Raji (cell line): Measurements from ENCODE around the gene TXNIP.

ENCODE experiments used
- POLR2A ChIP-seq: IDR thresholded peaks from 2 replicates; pipeline ENCODE4 v1.6.1; 2011; ENCODE audit warnings: low read depth, low read length, control low read depth; ENCODE audit not compliant: insufficient read depth

The TXNIP gene, protein sequence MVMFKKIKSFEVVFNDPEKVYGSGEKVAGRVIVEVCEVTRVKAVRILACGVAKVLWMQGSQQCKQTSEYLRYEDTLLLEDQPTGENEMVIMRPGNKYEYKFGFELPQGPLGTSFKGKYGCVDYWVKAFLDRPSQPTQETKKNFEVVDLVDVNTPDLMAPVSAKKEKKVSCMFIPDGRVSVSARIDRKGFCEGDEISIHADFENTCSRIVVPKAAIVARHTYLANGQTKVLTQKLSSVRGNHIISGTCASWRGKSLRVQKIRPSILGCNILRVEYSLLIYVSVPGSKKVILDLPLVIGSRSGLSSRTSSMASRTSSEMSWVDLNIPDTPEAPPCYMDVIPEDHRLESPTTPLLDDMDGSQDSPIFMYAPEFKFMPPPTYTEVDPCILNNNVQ

DNA sequence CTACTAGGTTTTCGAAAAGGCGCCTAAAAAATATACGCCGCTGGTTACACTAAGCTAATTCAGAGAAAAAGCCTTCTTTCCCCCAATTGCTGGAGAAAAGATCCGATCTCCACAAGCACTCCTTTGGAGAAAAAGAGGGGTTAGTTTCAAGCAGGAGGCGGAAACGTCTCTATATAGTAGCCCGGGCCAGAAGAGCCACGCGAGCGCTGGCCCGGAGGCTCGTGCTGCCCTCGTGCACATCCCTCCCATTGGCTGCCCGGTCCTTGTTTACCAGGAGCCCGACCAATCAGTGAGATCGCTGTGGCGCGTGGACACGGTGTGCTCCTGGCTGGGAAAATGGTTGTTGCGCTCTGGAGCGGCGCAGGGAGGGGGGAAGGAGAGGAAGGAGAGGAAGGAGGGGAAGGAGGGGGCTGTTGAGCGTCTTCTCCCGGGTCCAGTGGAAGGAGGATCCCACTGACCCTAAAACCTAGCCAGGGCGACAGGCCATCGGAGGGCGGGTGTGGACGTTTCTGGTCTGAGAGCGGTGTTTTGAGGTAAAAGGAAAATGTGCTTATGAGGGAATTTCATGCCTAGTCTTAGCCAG lies at the start of gene TXNIP:
TXNIP (minus strand) TSS at position 147 of the 583 bp plus-strand sequence. CDS start 313 bp downstream, outside the sequence.
- TF ChIP-seq POLR2A, result peak; percentile 85

DNA sequence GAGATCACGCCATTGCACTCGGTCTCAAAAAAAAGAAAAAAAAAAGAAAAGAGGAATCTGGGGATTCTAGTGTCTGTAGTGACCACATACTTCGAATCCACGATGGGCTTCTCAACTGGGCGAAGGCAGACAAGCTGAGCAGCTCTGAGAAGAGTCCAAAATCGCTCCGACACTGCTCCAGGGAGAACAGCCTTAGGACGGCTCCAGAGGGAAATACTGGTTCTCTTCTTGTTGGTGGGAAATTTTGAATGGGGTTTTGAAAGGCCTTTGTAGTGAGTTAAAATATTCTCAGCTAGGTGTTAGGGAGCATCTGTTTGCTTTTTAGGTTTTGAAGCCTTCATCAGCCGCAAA lies 43.4 kb upstream of the TXNIP start:
- TF ChIP-seq POLR2A, result no peak

DNA sequence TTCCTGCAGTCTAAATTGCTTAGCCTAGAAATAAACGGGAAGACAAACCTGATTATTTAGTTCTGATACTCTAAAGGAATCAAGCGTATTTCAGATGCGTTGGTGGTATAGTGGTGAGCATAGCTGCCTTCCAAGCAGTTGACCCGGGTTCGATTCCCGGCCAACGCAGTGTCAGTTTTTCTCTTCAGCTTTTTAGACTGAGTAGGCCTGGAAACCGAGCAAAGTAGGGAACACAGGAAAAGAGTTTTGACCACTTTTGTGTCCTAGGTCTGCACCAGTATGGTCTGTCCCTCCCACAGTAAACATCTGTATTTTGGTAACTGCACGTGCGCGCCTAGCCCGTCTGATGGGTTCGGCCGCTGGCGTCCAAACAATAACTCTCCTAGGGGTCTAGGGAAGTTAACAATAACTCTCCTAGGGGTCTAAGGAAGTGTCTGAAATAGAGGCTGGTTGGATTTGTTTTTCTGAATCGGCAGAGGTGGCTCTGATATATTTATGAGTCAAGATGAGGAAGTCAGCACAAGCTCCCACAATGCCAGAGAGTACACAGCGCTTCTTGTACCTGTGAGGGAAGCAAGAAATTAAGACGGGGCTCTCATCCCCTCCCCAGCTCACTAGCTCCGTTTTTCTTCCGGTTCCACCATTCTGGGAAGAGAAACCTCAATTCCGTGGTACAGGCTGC lies 40.7 kb upstream of the TXNIP start:
- peak; percentile 36 for TF ChIP-seq POLR2A

DNA sequence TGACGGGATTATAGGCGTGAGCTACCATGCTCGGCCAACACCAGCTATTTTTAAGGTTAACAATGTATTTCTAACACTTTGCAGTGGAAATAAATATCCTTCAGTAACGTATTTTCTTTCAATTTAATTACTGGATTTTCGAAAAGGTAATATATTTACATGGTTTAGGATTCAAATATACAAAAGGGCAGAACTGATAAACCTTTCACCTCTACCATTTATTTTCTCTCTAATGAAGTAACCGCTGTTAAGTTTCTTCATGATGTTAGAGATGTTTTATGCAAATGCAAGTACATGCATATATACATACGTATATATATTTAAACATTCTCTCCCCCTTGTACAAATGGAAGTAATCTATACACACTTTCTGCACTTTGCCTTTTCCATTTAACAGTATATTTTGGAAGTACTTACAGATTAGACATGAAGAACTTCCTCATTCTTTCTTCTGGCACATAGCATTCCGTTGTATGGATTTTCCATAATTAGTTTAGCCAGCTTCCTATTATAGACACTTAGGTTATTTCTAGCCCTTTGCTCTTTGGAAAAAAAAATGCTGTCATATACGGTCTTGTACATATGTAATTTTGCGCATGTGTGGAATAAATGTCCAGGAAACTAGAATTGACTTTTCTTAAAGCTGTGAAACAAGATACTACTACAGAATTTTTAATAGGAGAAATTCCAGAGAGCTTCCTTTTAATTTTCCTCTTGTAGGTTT lies 40.0 kb upstream of the TXNIP start:
- TF ChIP-seq POLR2A, result no peak

DNA sequence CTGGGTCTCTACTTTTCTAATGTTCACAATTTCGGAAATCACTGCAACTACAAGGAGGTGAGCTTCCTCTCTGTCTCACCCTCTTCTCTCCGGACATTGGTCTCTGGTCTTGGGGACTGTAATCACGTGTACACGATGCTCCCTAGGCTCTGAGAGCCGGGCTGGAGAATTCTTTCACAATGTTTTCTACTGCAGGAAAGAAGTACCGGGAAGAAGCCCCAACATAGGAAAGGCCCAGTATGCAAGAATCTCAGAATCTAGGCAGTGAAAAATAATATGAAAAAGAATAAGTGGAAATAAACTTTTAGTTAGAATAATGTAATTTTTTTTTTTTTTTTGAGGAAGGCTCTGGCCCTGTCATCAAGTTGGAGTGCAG lies 38.7 kb upstream of the TXNIP start:
- no peak for TF ChIP-seq POLR2A

DNA sequence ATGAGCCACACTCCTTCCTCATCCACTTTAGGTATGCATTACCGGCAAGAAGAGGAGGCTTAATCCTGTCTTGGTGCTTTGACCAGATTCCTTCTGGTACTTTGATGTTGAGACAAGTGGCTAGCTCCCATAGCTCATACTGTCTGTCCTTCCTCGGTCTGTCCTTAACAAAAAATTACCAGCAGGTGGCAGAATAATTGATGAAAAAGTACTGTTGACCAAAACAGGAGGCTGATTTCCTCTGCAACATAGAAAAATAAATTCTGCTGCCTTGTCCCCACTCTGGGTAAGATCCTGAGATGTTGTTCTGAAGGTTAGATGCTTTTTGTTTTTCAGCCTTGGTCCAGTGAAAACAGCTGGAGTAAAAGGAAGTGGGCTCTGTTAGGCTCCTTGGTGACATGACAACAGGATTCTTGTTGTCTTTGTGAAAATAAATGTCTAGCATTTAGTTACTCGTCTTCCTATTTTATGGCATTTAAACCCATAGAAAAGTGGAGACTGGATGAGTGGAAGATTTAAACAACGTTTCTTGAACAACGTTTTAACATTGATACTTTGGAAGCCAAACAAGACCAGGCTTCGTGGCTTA lies 36.3 kb upstream of the TXNIP start:
- TF ChIP-seq POLR2A, result no peak

DNA sequence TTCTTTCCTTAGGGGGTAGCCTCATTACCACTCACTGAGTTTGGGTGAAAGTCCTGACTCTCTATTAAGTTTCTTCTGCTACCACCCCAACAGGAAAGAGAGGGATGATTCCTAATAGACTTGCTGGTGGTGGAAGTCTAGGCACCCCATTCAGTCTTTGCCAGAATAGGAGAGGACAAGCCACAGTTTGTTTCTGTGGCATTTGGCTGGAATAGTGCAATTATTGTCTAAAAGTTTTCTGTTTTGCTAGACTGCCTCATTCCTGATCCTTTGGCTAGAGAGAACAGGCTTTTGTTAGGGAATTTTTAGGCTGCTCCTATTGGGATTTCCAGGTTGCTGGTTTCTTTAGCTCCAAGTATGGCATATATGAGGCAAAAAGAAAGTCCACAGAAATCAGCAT lies 35.1 kb upstream of the TXNIP start:
- TF ChIP-seq POLR2A, result no peak

DNA sequence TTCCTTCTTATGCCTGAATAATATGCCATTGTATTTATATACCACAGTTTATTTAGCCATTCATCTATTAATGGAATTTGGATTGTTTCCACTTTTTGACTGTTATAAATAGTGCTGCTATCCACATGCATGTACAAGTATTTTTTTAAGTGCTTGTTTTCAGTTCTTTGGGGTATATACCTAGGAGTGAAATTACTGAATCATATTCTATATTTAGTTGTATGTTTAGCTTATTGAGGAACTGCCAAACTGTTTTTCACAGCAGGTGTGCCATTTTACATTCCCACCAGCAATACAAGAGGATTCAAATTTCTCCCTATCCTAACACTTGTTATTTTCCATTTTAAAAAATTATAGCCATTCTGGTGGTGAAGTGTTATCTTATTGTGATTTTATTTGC lies 32.7 kb upstream of the TXNIP start:
- no peak for TF ChIP-seq POLR2A

DNA sequence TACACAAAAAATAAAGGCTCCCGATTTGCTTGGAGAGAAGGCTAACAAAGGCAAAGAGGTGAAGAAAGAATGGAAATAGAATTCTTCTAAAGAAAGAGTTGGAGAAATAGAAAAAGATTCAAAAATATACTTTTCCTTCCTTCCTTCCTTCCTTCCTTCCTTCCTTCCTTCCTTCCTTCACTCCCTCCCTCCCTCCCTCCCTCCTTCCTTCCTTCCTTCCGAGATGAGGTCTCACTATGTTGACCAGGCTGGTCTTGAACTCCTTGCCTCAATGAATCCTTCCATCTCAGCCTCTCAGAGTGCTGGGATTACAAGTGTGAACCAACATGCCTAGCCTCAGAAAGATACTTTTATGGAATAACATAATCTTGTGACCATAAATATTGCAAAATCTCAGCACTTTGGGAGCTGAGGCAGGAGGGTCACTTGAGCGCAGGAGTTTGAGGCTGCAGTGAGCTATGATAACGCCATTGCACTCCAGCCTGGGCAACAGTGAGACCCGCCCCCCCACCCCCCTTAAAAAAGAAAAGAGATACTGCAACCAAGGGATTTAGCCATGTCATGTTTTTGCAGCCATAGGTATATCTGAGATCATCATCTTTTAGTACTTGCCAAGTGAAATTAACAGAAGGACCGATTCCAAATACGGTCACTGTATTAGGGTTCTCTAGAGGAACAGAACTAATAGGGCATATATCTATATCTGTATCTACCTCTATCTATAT lies 26.2 kb upstream of the TXNIP start:
- TF ChIP-seq POLR2A, result no peak

DNA sequence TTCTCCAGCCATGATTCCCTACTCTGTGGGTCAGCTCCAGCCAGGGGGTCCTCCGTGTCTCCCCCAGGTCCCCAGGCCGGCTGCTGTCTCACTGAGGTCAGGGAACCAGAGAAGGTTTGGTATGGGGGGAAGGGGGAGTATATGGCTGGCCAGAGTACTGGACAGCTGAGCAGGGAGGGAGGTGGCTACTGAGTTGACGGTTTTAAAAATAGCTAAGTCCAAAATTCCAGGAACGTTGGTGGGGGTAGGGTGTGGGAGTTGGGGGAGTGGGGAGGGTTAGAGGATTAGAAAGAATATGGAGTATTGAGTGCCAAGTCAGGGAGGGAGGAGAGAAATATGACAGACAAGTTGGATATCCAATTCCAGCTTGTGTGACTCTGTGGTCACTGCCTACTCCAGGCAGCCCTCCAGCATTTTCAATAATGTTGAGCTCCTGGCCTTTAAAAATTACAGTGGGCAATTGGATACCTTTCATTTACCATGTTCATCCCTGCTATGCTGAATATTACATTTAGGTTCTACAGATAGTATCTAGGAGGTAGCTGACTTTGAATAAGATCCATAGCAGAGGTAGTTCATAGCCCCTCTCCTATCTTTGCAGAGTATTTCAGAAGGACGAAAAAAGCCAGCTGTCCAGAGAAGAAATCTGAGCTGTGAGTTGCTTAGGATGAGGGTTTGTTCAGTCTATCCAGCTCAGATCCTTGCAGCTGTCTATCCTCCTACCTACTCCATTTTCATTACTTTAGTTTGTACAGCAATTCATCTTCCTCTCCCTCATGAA lies 25.4 kb upstream of the TXNIP start, which contains the start of gene HJV:
HJV (minus strand) TSS at position 114 of the 781 bp plus-strand sequence. CDS start 1,504 bp downstream, outside the sequence.
- no peak for TF ChIP-seq POLR2A

DNA sequence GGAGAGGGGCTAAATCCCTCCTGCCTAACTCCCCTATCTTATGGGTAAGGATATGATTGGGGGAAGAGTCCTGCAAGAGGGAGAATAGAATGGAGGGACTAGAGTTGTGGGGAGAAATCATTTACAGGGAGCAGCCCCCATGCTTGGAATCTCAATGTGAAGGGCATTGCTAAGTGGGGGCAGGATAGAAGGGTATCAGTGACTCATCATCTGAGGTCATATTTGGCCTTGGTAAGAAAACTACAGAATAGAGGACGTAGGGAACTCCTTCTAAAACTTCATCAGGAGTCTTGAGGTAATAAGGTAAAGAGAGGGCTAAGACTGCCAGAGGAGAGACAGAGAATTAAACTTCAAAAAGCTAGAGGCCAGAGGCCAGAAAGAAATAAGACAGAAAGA lies 24.7 kb upstream of the TXNIP start:
- TF ChIP-seq POLR2A, result no peak

DNA sequence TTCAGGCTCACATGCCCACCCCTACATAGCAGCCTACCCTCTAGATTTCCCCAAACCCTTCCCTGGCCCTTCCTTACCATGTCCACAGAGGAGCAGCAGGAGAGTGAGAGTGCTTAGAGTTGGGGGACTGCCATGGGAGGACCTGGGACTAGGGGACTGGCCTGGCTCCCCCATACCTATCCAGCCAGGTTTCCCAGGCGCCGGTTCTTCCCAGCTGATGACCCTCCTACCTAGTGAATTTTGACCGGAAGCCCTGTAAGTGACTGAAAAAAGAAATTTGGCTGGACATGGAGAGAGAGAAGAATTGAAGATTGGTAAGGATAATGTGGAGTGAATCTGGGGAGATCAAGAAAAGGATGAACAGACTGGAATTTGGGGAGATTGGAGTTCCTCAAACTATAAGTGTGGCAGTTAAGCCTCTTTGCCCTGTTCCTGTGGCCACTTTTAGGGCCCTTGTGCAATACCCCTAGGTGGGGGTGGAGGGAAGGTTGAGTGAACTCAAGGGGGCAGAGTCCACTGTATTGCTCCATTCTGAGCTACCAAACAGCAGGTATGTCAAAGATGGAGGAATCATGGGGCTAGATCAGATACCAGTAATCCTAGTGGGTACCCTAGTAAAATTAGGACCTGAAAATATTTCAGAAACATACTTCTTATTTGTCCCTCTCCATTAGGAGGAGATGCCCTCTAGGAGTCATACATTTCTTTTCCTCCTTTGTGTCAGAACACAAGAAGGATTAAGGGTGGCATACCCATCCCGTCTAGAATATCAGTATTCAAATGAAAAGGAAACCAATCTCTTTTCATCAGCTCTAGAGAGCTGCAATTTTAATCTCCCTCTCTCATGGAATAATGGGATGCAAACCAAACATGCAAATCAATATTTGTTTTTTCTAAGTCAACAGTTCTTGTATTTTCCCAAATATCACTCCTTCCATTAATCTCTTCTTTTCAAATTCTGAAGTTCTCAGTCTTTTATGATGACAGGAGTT lies 24.0 kb upstream of the TXNIP start:
- no peak for TF ChIP-seq POLR2A
